ENCODE data around the gene SEC31A.

- TF ChIP-seq CTCF (IDR thresholded peaks at IDR 0.05) = no peak
- TF ChIP-seq POLR2AphosphoS5 (IDR thresholded peaks at IDR 0.05) = no peak
- no peak for TF ChIP-seq POLR2A (IDR thresholded peaks at IDR 0.05)
These were observed 103.6 kb downstream of the SEC31A start for GRCh38 chr4:82787342-82787741.
